Smooth muscle cell (in vitro differentiated cells): ENCODE data around the gene C11orf98. TPM values are rescaled to one million over a fixed set of nuclear protein-coding genes. Genes with fewer than 3 reads are reported as not detected.
A peak's percentile ranks its signal among the peaks of the same experiment; 100 is the strongest.

Source experiments
- DNase-seq: peaks from one replicate; lab custom pipeline; 2025; ENCODE audit not compliant: unreplicated experiment; lab: John Stamatoyannopoulos, UW
- H2AFZ ChIP-seq: fragments of 200-600 bp; sonication (generic); 2 replicates; pipeline ENCODE4 v1.6.0; 2016; ENCODE audit warnings: antibody characterized with exemption, low read depth, mild to moderate bottlenecking
- H3F3A ChIP-seq: fragments of 200-600 bp; sonication (generic); 2 replicates; pipeline ENCODE4 v1.6.0; 2017; ENCODE audit warnings: antibody characterized with exemption, low read depth
- H3K27ac ChIP-seq: fragments of 200-600 bp; sonication (generic); 2 replicates; pipeline ENCODE4 v1.5.1; 2016; ENCODE audit warnings: low read depth, mild to moderate bottlenecking
- H3K27me3 ChIP-seq: fragments of 200-600 bp; sonication (generic); 2 replicates; pipeline ENCODE4 v1.6.1; 2016; ENCODE audit warnings: low read depth, mild to moderate bottlenecking
- H3K36me3 ChIP-seq: fragments of 200-600 bp; sonication (generic); 2 replicates; pipeline ENCODE4 v1.5.1; 2016; ENCODE audit warnings: low read depth
- H3K4me1 ChIP-seq: fragments of 200-600 bp; sonication (generic); 2 replicates; pipeline ENCODE4 v1.5.1; 2016; ENCODE audit warnings: low read depth
- H3K4me2 ChIP-seq: fragments of 200-600 bp; sonication (generic); 2 replicates; pipeline ENCODE4 v1.6.0; 2016; ENCODE audit warnings: mild to moderate bottlenecking
- H3K4me3 ChIP-seq: fragments of 200-600 bp; sonication (generic); 2 replicates; pipeline ENCODE4 v1.5.1; 2016; ENCODE audit warnings: mild to moderate bottlenecking
- H3K79me2 ChIP-seq: fragments of 200-600 bp; sonication (generic); 2 replicates; pipeline ENCODE4 v1.6.0; 2016; ENCODE audit warnings: low read depth, mild to moderate bottlenecking
- H3K9ac ChIP-seq: fragments of 200-600 bp; sonication (generic); 2 replicates; pipeline ENCODE4 v1.6.0; 2016; ENCODE audit warnings: low read depth
- H3K9me3 ChIP-seq: fragments of 200-600 bp; sonication (generic); replicated peaks from 2 replicates; pipeline ENCODE4 v1.5.1; 2016; ENCODE audit warnings: low read depth
- H4K20me1 ChIP-seq: fragments of 200-600 bp; sonication (generic); 2 replicates; pipeline ENCODE4 v1.6.0; 2016; ENCODE audit warnings: low read depth
- WGBS: methylation state at CpG from one replicate; pipeline ENCODE4 v1.1.7; 2016; ENCODE audit warnings: low lambda C conversion rate; 5-methylcytosine and 5-hydroxymethylcytosine counted together
- polyA plus RNA-seq: library from polyadenylated mRNA; unstranded; fragments of >200 nt; fragmentation: Nextera tagmentation; extraction: Ambion mirVana; gene quantifications from 2 replicates; pipeline ENCODE4 v1.2.1, GENCODE V29; 2016
- total RNA-seq: library from RNA; depleted of rRNA; stranded (reverse); fragments of >200 nt; gene quantifications from 2 replicates; pipeline ENCODE4 v1.2.3, GENCODE V29; 2014
- TF ChIP-seq, protein P1 (sequence below): fragments of 200-600 bp; sonication (generic); IDR thresholded peaks from 2 replicates; pipeline ENCODE4 v1.5.1; 2017; ENCODE audit warnings: borderline replicate concordance, mild to moderate bottlenecking, antibody characterized with exemption; ENCODE audit not compliant: insufficient read depth, poor library complexity, severe bottlenecking

The C11orf98 gene
- total and polyA plus RNA-seq, 2 experiments from 2014 or later, result 68.4 to 101 TPM

DNA sequence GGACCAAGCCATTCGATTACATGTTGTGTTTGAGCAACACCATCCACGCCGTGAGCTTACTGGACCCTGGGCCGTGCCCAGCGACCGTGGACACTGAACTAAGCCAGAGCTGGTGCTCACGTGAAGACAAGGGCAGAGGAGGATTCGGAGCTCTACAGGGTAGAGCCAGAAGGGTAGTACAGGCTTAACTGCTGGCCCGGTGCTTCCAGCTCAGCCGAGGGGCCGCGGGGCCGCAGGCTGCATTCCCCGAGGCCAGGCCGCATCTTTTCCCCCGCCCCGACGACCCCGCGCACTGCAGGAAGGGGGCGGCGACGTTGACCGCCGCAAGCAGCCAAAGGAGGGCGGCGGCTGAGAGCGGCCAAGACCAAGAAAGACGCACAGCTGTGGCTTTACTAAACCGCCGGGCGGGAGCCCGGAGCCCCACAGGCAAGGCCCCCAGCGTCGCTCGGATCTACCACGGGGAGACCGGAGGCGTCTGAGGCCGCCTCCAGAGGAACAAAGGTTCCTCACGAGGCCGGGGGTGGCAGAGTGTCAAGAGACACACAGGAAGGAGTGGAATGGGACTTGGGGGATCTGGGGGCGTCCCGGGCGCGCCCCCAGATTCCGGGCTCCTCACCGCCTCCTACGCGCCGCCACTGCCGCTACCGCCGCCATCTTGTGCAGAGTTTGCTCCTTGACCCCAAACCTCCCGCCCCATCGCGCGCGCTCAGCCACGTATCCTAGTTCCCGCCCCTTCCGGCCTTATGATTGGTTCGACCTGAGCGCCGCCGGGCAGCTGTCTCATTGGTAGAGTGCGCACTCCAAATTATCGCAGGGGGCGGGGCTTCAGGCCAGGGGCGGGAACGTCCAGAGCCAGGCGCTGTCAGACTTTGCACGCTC lies 18.8 kb downstream of the C11orf98 start, which contains the start of gene GANAB:
GANAB (minus strand) TSS at position 668 of the 879 bp plus-strand sequence; CDS start at position 654, 14 bp downstream.
- Histone ChIP-seq H3K9me3 (no peaks in the 10 kb centered on the region), H3K4me3 (peak within 1 kb of the TSS; percentile 90), H3K4me1 (no peaks in the 10 kb centered on the region), H3K9ac (peak within 1 kb of the TSS; percentile 99), H3K27ac (peak within 1 kb of the TSS; percentile 96), H3K79me2 (peaks cover 51% of the 10 kb centered on the region), H3K27me3 (no peaks in the 10 kb centered on the region), H4K20me1 (peaks cover 6% of the 10 kb centered on the region), H3K36me3 (no peaks in the 10 kb centered on the region), H3K4me2 (peak within 1 kb of the TSS; percentile 85), H3F3A (peaks cover 3% of the 10 kb centered on the region), H2AFZ (no peak within 1 kb of the TSS)
- WGBS, result 2% methylated on average over 56 of the region's 73 CpGs
- peak; percentile 97 for DNase-seq
- TF ChIP-seq, protein P1, sequence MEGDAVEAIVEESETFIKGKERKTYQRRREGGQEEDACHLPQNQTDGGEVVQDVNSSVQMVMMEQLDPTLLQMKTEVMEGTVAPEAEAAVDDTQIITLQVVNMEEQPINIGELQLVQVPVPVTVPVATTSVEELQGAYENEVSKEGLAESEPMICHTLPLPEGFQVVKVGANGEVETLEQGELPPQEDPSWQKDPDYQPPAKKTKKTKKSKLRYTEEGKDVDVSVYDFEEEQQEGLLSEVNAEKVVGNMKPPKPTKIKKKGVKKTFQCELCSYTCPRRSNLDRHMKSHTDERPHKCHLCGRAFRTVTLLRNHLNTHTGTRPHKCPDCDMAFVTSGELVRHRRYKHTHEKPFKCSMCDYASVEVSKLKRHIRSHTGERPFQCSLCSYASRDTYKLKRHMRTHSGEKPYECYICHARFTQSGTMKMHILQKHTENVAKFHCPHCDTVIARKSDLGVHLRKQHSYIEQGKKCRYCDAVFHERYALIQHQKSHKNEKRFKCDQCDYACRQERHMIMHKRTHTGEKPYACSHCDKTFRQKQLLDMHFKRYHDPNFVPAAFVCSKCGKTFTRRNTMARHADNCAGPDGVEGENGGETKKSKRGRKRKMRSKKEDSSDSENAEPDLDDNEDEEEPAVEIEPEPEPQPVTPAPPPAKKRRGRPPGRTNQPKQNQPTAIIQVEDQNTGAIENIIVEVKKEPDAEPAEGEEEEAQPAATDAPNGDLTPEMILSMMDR, result no peak

DNA sequence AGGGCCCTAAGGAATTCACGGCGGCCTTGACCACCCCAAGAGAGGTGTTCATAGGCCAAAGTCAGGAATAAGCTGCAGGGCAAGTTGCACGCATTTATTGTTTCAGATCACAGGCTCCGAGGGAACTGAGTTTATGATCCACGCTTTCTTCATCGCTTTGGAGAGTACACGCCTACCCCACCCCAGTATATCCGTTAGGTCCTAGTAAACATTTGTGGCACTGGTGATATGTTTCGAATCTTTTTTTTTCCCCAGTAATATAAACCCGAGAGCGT lies 19.4 kb downstream of the C11orf98 start:
- Histone ChIP-seq H3K36me3 (no peaks in the 10 kb centered on the region), H3K4me1 (no peaks in the 10 kb centered on the region), H3K79me2 (peaks cover 57% of the 10 kb centered on the region), H4K20me1 (peaks cover 6% of the 10 kb centered on the region), H3K27ac (peak overlapping the region; percentile 96), H3K4me2 (peak overlapping the region; percentile 85), H3K9me3 (no peaks in the 10 kb centered on the region), H3K4me3 (peak overlapping the region; percentile 90), H3K9ac (peak overlapping the region; percentile 99), H3F3A (peaks cover 3% of the 10 kb centered on the region), H3K27me3 (no peaks in the 10 kb centered on the region), H2AFZ (no peak overlapping the region)
- WGBS, result 23% methylated on average over 11 of the region's 11 CpGs
- TF ChIP-seq, protein P1, result no peak
- no peak for DNase-seq

DNA sequence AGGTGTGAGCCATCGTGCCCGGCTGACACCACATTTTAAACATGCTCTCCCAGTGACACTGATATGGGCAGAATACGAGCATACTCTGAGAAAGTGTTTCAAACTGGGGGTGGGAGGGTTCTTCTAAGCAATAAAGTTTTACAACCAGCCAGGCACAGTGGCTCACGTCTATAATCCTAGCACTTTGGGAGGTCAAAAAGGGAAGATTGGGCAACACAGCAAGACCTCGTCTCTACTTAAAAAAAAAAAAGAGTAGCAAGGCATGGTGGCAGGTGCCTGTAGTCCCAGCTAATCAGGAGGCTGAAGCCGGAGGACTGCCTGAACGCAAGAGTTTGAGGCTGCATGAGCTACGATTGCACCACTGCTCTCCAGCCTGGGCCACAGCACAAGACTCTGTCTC lies 20.8 kb downstream of the C11orf98 start:
- peaks cover 10% of the 10 kb centered on the region for H4K20me1 ChIP-seq
- H3K27ac ChIP-seq, result no peak overlapping the region
- no peak for DNase-seq
- no peaks in the 10 kb centered on the region for H3K9me3 ChIP-seq
- H3F3A ChIP-seq, result peaks cover 3% of the 10 kb centered on the region
- H3K79me2 ChIP-seq, result peaks cover 60% of the 10 kb centered on the region
- 74% methylated on average over 8 of the region's 8 CpGs for WGBS
- TF ChIP-seq, protein P1, result no peak
- no peak overlapping the region for H2AFZ ChIP-seq
- H3K27me3 ChIP-seq, result no peaks in the 10 kb centered on the region
- H3K4me1 ChIP-seq, result no peaks in the 10 kb centered on the region
- H3K36me3 ChIP-seq, result no peaks in the 10 kb centered on the region
- H3K9ac ChIP-seq, result no peak overlapping the region
- no peak overlapping the region for H3K4me2 ChIP-seq
- H3K4me3 ChIP-seq, result no peak overlapping the region
